ENCODE results near the gene HOOK1. TPM values are rescaled to one million over a fixed set of nuclear protein-coding genes. Genes with fewer than 3 reads are reported as not detected.

Gene HOOK1
- polyA plus RNA-seq, 1 of the 3 experiments (the other 2 are of a cell fraction): 0.35 TPM

DNA sequence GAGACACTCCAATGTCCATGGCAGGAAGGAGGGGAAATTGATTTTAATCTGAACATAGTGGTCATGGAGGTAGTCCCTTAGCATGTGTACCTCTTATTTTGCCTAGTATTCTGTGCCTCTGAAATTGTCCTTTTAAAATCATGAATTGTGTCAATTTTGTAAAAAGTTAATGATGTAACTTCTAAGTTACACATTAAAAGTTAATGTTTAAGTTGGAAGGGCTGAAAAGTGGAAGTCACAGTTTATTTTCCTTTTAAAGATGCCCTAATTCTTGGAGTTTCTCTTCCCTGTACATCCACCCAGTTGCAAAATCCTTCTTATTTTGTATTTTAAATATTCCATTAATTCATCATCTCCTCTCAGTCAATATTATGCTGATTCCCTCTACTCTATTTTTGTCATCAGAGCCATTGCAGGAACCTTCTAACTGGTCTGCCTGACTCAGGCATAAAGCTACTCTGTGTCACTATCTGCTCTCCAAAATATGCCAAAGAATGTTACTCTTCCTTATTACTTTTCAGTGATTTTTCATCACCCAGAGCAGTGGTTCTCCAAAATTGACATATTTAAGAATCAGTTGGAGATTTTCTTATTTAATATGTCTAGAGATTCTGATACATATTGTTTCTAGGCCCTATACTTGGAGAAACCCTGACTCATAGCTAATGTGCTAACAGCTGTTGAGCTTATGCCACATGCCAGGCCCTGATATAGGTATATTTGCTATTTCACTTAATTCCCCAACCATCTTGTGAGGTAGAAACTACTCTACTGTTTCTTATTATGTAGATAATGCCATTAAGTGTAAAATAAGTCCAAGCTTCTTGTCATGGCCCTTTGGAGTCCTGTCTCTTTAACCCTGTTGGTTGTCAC lies 5.1 kb downstream of the HOOK1 start (continued):
- TF ChIP-seq, protein P1, sequence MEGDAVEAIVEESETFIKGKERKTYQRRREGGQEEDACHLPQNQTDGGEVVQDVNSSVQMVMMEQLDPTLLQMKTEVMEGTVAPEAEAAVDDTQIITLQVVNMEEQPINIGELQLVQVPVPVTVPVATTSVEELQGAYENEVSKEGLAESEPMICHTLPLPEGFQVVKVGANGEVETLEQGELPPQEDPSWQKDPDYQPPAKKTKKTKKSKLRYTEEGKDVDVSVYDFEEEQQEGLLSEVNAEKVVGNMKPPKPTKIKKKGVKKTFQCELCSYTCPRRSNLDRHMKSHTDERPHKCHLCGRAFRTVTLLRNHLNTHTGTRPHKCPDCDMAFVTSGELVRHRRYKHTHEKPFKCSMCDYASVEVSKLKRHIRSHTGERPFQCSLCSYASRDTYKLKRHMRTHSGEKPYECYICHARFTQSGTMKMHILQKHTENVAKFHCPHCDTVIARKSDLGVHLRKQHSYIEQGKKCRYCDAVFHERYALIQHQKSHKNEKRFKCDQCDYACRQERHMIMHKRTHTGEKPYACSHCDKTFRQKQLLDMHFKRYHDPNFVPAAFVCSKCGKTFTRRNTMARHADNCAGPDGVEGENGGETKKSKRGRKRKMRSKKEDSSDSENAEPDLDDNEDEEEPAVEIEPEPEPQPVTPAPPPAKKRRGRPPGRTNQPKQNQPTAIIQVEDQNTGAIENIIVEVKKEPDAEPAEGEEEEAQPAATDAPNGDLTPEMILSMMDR (IDR thresholded peaks at IDR 0.05): no peak
- TF ChIP-seq RAD21 (IDR thresholded peaks at IDR 0.05; ENCODE audit: low read length): no peak

DNA sequence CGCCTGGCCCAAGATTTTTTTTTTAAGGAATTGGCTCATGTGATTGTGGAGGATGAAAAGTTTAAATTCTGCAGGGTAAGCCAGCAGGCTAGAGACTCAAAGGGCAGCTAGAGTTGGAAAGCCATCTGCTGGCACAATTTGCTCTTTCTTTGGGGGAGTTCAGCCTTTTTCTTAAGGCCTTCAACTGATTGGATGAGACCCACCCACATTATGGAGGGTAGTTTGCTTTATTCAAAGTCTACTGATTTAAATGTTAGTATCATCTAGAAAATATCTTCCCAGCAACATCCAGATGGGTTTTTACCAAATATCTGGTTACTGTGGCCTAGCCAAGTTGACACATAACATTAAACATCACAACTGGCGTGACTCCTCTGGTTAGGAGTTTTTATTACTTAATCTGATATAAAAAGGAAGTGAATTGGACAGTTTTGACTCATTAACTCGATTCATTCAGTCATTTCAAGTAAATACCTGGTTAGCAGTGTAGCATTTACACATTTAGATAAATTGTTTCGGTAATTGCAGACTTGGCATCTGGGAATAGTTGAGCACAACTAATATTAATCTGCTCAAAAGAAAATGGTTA lies 12.4 kb downstream of the HOOK1 start:
- no peaks in the 10 kb centered on the region for H3K9me2 ChIP-seq
- no peaks in the 10 kb centered on the region for H3K79me2 ChIP-seq (ENCODE audit: insufficient read depth)
- no peak for DNase-seq
- H3K9ac ChIP-seq: no peak overlapping the region
- no peaks in the 10 kb centered on the region for H3K27me3 ChIP-seq (ENCODE audit: insufficient read depth)
- 69% methylated on average over 4 of the region's 4 CpGs for WGBS (ENCODE audit: low lambda C conversion rate)
- H3K4me2 ChIP-seq: no peak overlapping the region
- ChIA-PET POLR2A (no interaction called here), CTCF (no interaction called here)
- no peak overlapping the region for H3K4me3 ChIP-seq (ENCODE audit: low read depth in 2 of 2, low read length in 1 of 2)
- H4K20me1 ChIP-seq (ENCODE audit: insufficient read depth): no peaks in the 10 kb centered on the region
- no peak for TF ChIP-seq SIN3A (IDR thresholded peaks at IDR 0.05; ENCODE audit: borderline replicate concordance, low read depth, low read length)
- no peak for TF ChIP-seq NFIC (IDR thresholded peaks at IDR 0.05; ENCODE audit: borderline replicate concordance)
- no peak for TF ChIP-seq GABPA (IDR thresholded peaks at IDR 0.05; ENCODE audit: low read depth)
- TF ChIP-seq CHD2 (IDR thresholded peaks at IDR 0.05; ENCODE audit: low read length, partially characterized antibody): no peak
- TF ChIP-seq, protein P2, sequence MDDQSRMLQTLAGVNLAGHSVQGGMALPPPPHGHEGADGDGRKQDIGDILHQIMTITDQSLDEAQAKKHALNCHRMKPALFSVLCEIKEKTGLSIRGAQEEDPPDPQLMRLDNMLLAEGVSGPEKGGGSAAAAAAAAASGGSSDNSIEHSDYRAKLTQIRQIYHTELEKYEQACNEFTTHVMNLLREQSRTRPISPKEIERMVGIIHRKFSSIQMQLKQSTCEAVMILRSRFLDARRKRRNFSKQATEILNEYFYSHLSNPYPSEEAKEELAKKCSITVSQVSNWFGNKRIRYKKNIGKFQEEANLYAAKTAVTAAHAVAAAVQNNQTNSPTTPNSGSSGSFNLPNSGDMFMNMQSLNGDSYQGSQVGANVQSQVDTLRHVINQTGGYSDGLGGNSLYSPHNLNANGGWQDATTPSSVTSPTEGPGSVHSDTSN (IDR thresholded peaks at IDR 0.05): no peak
- no peak for TF ChIP-seq GATA2 (CRISPR knock-in tag; IDR thresholded peaks at IDR 0.05)
- no peak for TF ChIP-seq JUND (IDR thresholded peaks at IDR 0.05)
- TF ChIP-seq FOXM1 (IDR thresholded peaks at IDR 0.05; ENCODE audit: low read depth): no peak
- TF ChIP-seq IRF3 (IDR thresholded peaks at IDR 0.05; ENCODE audit: low read depth, low read length): no peak
- TF ChIP-seq FOXJ3 (CRISPR knock-in tag; IDR thresholded peaks at IDR 0.05): no peak
- TF ChIP-seq RXRA (IDR thresholded peaks at IDR 0.05; ENCODE audit: borderline replicate concordance, low read depth): no peak
- no peak for TF ChIP-seq MXI1 (IDR thresholded peaks at IDR 0.05; ENCODE audit: low read depth, low read length)
- no peaks in the 10 kb centered on the region for H3F3A ChIP-seq (replicated peaks; ENCODE audit: insufficient read depth)
- no peak overlapping the region for H2AFZ ChIP-seq (ENCODE audit: low read depth)
- peaks cover 0 to 9% of the 10 kb centered on the region in 2 experiments; a peak in 1 of 4 replicates for H3K4me1 ChIP-seq (ENCODE audit: control insufficient read depth in 1 of 2, insufficient read depth in 2 of 2, low read depth in 1 of 2, low read length in 1 of 2)
- H3K9me3 ChIP-seq: no peaks in the 10 kb centered on the region; the same call in 1 of the 2 replicates
- no peak overlapping the region for H3K27ac ChIP-seq (ENCODE audit: low read depth in 2 of 2, low read length in 1 of 2)
- no peaks in the 10 kb centered on the region for H3K36me3 ChIP-seq (replicated peaks in 1 of 2; ENCODE audit: control insufficient read depth in 1 of 2, insufficient read depth in 2 of 2, low read length in 1 of 2)

All from SK-N-SH (cell line).